GM12864 (cell line): ENCODE measurements around the gene ALG8.

Experiments used
- DNase-seq: peaks from one replicate; pipeline ENCODE4 v3.0.0-alpha.2; 2011; ENCODE audit warnings: low read depth
- H3K4me3 ChIP-seq: 2 replicates; pipeline ENCODE4 v1.5.1; 2011; ENCODE audit warnings: mild to moderate bottlenecking, low read depth, low read length, control low read depth
- TF ChIP-seq, protein P1 (sequence below): IDR thresholded peaks from 2 replicates; pipeline ENCODE4 v1.5.1; 2011; ENCODE audit warnings: low read depth, mild to moderate bottlenecking, moderate library complexity, low read length, control low read depth, inconsistent platforms; ENCODE audit errors: missing control alignments

The ALG8 gene

DNA sequence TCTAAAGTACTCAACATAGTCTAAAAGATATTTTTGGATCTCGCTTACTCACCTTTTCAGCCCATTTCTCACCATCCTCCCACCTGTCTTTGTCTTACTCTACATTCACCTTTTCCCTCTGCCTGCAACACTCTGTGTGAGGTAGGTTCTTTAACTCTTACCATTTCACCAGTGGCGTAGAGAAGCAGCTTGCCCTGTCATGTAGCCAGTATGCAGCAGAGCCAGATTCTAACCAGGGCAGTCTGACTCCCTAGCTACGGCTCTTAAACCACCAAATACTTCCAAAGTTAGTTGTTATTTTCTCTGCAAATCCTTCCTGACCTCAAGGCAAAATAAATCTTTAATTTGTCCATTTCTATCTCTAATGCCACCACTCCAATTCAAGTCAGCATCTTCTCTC is 7.5 kb downstream of the ALG8 start:
- DNase-seq = no peak
- H3K4me3 ChIP-seq = no peak overlapping the region
- TF ChIP-seq, protein P1, sequence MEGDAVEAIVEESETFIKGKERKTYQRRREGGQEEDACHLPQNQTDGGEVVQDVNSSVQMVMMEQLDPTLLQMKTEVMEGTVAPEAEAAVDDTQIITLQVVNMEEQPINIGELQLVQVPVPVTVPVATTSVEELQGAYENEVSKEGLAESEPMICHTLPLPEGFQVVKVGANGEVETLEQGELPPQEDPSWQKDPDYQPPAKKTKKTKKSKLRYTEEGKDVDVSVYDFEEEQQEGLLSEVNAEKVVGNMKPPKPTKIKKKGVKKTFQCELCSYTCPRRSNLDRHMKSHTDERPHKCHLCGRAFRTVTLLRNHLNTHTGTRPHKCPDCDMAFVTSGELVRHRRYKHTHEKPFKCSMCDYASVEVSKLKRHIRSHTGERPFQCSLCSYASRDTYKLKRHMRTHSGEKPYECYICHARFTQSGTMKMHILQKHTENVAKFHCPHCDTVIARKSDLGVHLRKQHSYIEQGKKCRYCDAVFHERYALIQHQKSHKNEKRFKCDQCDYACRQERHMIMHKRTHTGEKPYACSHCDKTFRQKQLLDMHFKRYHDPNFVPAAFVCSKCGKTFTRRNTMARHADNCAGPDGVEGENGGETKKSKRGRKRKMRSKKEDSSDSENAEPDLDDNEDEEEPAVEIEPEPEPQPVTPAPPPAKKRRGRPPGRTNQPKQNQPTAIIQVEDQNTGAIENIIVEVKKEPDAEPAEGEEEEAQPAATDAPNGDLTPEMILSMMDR = no peak

GRCh38 chr11:78127403-78127802 is 12.0 kb downstream of the ALG8 start:
- no peak for DNase-seq
- TF ChIP-seq, protein P1 = no peak
- H3K4me3 ChIP-seq = no peak overlapping the region

- no peak for DNase-seq
- TF ChIP-seq, protein P1 = no peak
- H3K4me3 ChIP-seq = no peak overlapping the region
Observed at GRCh38 chr11:78112582-78113275, 26.7 kb downstream of the ALG8 start.

DNA sequence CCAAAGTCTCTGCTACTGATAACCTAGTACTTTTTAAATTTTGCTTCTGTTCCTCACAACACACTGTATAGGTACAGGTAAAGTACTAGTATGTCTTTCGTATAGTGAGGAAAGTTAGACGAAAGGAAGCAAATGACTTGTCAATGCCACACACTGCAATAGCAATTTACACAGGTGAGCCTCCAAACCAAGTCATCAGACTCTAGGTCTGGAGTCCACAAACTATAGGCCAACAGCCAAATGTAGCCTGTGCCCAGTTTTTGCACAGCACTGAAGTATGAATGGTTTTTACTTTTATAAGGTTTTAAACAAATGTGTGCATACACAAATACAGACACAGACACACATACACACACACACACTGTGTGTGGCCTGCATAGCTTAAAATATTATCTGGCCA is 28.1 kb downstream of the ALG8 start:
- no peak for DNase-seq
- TF ChIP-seq, protein P1 = no peak
- H3K4me3 ChIP-seq = no peak overlapping the region

DNA sequence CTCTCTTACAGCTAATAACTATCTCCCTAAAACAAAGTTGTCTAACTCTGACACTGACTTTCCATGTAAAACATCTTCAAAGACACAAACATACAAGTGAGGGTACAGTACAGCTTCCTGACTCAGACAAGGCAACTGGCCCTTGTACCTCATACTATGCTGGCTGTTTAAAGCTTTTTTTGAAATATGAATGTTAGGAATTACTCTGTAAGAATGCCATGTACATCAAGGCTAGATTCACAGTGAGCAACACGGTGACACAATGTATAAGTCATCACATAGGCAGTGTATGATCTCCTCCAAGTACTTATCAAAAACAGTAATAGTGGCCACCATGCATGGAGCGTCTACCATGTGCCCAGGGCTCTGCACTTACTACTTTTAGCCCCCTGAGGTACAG is 28.6 kb downstream of the ALG8 start:
- TF ChIP-seq, protein P1 = no peak
- no peak for DNase-seq
- no peak overlapping the region for H3K4me3 ChIP-seq

GRCh38 chr11:78110351-78110750 is 29.1 kb downstream of the ALG8 start:
- TF ChIP-seq, protein P1 = no peak
- no peak overlapping the region for H3K4me3 ChIP-seq
- no peak for DNase-seq

- TF ChIP-seq, protein P1 = no peak
- DNase-seq = no peak
- no peak overlapping the region for H3K4me3 ChIP-seq
Observed at GRCh38 chr11:78109081-78110015, 30.1 kb downstream of the ALG8 start.
